ENCODE measurements around the gene TNFRSF12A. TPM values are rescaled to one million over a fixed set of nuclear protein-coding genes. Genes with fewer than 3 reads are reported as not detected.

TNFRSF12A gene
- total and polyA plus RNA-seq, 9 of the 15 experiments (the other 6 are each of a cell fraction or from before 2014, with no cell fraction given) = 0.41 to 61.8 (median 26.5) TPM

DNA sequence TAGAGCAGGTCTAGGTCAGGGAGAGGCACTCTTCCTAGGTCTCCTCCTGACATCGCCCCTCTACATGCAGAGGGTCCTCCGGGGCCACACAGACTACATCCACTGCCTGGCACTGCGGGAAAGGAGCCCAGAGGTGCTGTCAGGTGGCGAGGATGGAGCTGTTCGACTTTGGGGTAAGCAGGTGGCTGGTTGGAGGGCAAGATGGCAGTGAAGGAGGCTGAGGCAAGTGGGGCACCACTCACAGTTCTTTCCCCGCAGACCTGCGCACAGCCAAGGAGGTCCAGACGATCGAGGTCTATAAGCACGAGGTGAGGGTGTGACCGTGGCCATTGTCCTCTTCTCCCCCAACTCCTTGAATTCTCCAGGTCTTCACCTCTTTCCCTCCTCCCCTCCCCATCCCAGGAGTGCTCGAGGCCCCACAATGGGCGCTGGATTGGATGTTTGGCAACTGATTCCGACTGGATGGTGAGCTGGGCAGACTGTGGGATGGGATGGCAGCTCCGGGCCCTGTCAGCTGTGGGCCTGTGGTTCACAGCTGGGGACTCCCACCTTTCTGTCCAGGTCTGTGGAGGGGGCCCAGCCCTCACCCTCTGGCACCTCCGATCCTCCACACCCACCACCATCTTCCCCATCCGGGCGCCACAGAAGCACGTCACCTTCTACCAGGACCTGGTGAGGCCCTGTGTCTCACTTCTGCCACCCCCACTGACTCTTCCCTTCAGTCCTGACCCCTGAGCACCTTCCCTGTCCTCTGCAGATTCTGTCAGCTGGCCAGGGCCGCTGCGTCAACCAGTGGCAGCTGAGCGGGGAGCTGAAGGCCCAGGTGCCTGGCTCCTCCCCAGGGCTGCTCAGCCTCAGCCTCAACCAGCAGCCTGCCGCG, 6.7 kb downstream of the TNFRSF12A start (continued):
- no peak for TF ChIP-seq ETS2 (tag; IDR thresholded peaks at IDR 0.05; ENCODE audit: borderline replicate concordance, poor library complexity, severe bottlenecking)

DNA sequence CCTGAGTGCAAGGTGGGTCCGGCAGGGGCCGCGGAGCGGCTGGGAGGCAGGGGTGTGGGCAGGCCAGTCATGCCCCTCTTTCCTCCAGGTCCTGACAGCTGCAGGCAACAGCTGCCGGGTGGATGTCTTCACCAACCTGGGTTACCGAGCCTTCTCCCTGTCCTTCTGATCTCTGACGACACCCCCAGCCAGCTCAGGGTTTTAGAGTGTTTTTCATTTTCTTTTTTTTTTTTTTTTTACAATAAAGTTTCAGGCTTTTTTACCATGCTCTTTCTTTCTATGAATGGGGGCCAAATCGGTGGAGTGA, 7.3 kb downstream of the TNFRSF12A start:
- FAIRE-seq = no peak
- CTCF ChIA-PET (ENCODE audit: low intra/inter-chr PET ratio) = interaction anchor here (0.8 kb wide), 1 partner anchor 24 kb away, joined by 3 read pairs; no protein-coding TSS in a partner anchor
- no peak overlapping the region for H3K27ac ChIP-seq (ENCODE audit: extremely low read depth, low read depth, low read length)
- DNase-seq (ENCODE audit: extremely low read depth in 1 of 4, low spot score in 3 of 4) = no peak
- in situ Hi-C loops (cut with MboI) = no loop called here
- POLR2A ChIA-PET = interaction anchor here (0.6 to 1.9 kb wide), 7 partner anchors 19 to 130 kb away, joined by 3 to 6 read pairs (median 4); no protein-coding TSS in a partner anchor
- 82% methylated on average over 8 of the region's 8 CpGs for WGBS (ENCODE audit: insufficient coverage, low coverage, missing lambda C conversion rate)
- BruUV-seq (replicated peaks) = no TSS peak
- no peaks in the 10 kb centered on the region for H3K9me3 ChIP-seq (replicated peaks; ENCODE audit: control insufficient read depth, insufficient read depth, low read depth, low read length)
- peaks cover 12 to 32% of the 10 kb centered on the region in 2 experiments; a peak in 4 of 5 replicates for H3K27me3 ChIP-seq (ENCODE audit: control insufficient read depth in 2 of 2, insufficient read depth in 2 of 2, low read length in 2 of 2)
- H3K36me3 ChIP-seq (ENCODE audit: control insufficient read depth, insufficient read depth, low read length) = peaks cover 29% of the 10 kb centered on the region; the same call in 2 of the 3 replicates
- peak overlapping the region in 1 of 2 experiments; percentile 31; a peak in 2 of 4 replicates for H3K9ac ChIP-seq (ENCODE audit: insufficient read depth in 1 of 2, low read depth in 2 of 2, low read length in 2 of 2)
- peaks cover 19% of the 10 kb centered on the region for H3K79me2 ChIP-seq (ENCODE audit: control insufficient read depth, insufficient read depth, low read length)
- no peak for ATAC-seq
- TF ChIP-seq, protein P1, sequence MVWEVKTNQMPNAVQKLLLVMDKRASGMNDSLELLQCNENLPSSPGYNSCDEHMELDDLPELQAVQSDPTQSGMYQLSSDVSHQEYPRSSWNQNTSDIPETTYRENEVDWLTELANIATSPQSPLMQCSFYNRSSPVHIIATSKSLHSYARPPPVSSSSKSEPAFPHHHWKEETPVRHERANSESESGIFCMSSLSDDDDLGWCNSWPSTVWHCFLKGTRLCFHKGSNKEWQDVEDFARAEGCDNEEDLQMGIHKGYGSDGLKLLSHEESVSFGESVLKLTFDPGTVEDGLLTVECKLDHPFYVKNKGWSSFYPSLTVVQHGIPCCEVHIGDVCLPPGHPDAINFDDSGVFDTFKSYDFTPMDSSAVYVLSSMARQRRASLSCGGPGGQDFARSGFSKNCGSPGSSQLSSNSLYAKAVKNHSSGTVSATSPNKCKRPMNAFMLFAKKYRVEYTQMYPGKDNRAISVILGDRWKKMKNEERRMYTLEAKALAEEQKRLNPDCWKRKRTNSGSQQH (CRISPR knock-in tag; IDR thresholded peaks at IDR 0.05) = no peak
- TF ChIP-seq GATAD2B (IDR thresholded peaks at IDR 0.05; ENCODE audit: borderline replicate concordance) = no peak
- TF ChIP-seq, protein P2, sequence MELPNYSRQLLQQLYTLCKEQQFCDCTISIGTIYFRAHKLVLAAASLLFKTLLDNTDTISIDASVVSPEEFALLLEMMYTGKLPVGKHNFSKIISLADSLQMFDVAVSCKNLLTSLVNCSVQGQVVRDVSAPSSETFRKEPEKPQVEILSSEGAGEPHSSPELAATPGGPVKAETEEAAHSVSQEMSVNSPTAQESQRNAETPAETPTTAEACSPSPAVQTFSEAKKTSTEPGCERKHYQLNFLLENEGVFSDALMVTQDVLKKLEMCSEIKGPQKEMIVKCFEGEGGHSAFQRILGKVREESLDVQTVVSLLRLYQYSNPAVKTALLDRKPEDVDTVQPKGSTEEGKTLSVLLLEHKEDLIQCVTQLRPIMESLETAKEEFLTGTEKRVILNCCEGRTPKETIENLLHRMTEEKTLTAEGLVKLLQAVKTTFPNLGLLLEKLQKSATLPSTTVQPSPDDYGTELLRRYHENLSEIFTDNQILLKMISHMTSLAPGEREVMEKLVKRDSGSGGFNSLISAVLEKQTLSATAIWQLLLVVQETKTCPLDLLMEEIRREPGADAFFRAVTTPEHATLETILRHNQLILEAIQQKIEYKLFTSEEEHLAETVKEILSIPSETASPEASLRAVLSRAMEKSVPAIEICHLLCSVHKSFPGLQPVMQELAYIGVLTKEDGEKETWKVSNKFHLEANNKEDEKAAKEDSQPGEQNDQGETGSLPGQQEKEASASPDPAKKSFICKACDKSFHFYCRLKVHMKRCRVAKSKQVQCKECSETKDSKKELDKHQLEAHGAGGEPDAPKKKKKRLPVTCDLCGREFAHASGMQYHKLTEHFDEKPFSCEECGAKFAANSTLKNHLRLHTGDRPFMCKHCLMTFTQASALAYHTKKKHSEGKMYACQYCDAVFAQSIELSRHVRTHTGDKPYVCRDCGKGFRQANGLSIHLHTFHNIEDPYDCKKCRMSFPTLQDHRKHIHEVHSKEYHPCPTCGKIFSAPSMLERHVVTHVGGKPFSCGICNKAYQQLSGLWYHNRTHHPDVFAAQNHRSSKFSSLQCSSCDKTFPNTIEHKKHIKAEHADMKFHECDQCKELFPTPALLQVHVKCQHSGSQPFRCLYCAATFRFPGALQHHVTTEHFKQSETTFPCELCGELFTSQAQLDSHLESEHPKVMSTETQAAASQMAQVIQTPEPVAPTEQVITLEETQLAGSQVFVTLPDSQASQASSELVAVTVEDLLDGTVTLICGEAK (IDR thresholded peaks at IDR 0.05) = 0 out of 2 replicates have a peak, but pooled peaks have one; percentile 14
- TF ChIP-seq, protein P2 (CRISPR knock-in tag; IDR thresholded peaks at IDR 0.05) = peak; percentile 61; the same call in 1 of the 2 replicates
- no peak overlapping the region for H3K4me3 ChIP-seq
- H4K20me1 ChIP-seq (replicated peaks; ENCODE audit: control insufficient read depth, insufficient read depth, low read length) = peaks cover 13% of the 10 kb centered on the region; the same call in 1 of the 2 replicates
- intact Hi-C loops (cut with micrococcal nuclease) = loop anchor here (10.0 kb wide), 1 partner anchor 63 kb away; the partner anchor contains the start of genes KREMEN2 and PAQR4
- no peaks in the 10 kb centered on the region for H3K9me1 ChIP-seq (ENCODE audit: control insufficient read depth, insufficient read depth, low read length)
- no peak overlapping the region for H2AFZ ChIP-seq (ENCODE audit: low read depth, low read length)
- peaks cover 24 to 81% of the 10 kb centered on the region in 2 experiments for H3K4me1 ChIP-seq (replicated peaks in 1 of 2; ENCODE audit: control insufficient read depth in 2 of 2, insufficient read depth in 2 of 2, low read length in 2 of 2)
- H3K4me2 ChIP-seq (ENCODE audit: insufficient read depth, low read length) = no peak overlapping the region

All from K562 (cell line).